DOHH2 (cell line): ENCODE results near the gene CHD9.

Source experiments
- H3F3A ChIP-seq: fragments of 200-600 bp; sonication (generic), shearing (Covaris generic); 2 replicates; pipeline ENCODE4 v1.6.0; 2016; ENCODE audit warnings: antibody characterized with exemption, mild to moderate bottlenecking; ENCODE audit not compliant: control insufficient read depth, insufficient read depth
- H3K27ac ChIP-seq: fragments of 200-600 bp; sonication (generic); 2 replicates; pipeline ENCODE4 v1.5.1; 2014; ENCODE audit warnings: low read depth, mild to moderate bottlenecking, low read length, moderate library complexity
- H3K27me3 ChIP-seq: fragments of 200-600 bp; sonication (generic); 2 replicates; pipeline ENCODE4 v1.6.1; 2014; ENCODE audit warnings: mild to moderate bottlenecking, low read length, mixed read lengths; ENCODE audit not compliant: control insufficient read depth
- H3K36me3 ChIP-seq: fragments of 200-600 bp; sonication (generic); 2 replicates; pipeline ENCODE4 v1.6.1; 2014; ENCODE audit warnings: mild to moderate bottlenecking, low read length, moderate library complexity, mixed read lengths; ENCODE audit not compliant: control insufficient read depth
- H3K4me1 ChIP-seq: fragments of 200-600 bp; sonication (generic); 2 replicates; pipeline ENCODE4 v1.6.1; 2014; ENCODE audit warnings: mild to moderate bottlenecking, low read length, mixed read lengths; ENCODE audit not compliant: control insufficient read depth
- H3K4me2 ChIP-seq: fragments of 200-600 bp; sonication (generic); 2 replicates; pipeline ENCODE4 v1.6.0; 2014; ENCODE audit warnings: mild to moderate bottlenecking, low read length, moderate library complexity
- H3K4me3 ChIP-seq: fragments of 200-600 bp; sonication (generic); 2 replicates; pipeline ENCODE4 v1.5.1; 2014; ENCODE audit warnings: mild to moderate bottlenecking, low read length, mixed read lengths
- H3K79me2 ChIP-seq: fragments of 200-600 bp; sonication (generic); 2 replicates; pipeline ENCODE4 v1.6.1; 2014; ENCODE audit warnings: mild to moderate bottlenecking, low read length, mixed read lengths; ENCODE audit not compliant: control insufficient read depth
- H3K9me2 ChIP-seq: fragments of 200-600 bp; sonication (generic); replicated peaks from 2 replicates; pipeline ENCODE4 v1.6.1; 2014; ENCODE audit warnings: mild to moderate bottlenecking, low read length, mixed read lengths; ENCODE audit not compliant: control insufficient read depth
- H3K9me3 ChIP-seq: fragments of 200-600 bp; sonication (generic); 2 replicates; pipeline ENCODE4 v1.6.1; 2014; ENCODE audit warnings: antibody characterized with exemption, low read length, mixed read lengths; ENCODE audit not compliant: control insufficient read depth, insufficient read depth
- H4K20me1 ChIP-seq: fragments of 200-600 bp; sonication (generic); 2 replicates; pipeline ENCODE4 v1.6.0; 2014; ENCODE audit warnings: low read depth, mild to moderate bottlenecking, antibody characterized with exemption, low read length, moderate library complexity; ENCODE audit not compliant: control insufficient read depth, insufficient read depth
- CTCF ChIP-seq: fragments of 200-600 bp; sonication (generic); IDR thresholded peaks from one replicate; pipeline ENCODE4 v1.5.1; 2014; ENCODE audit warnings: antibody characterized with exemption, mild to moderate bottlenecking, low read depth, low read length; ENCODE audit not compliant: poor library complexity, severe bottlenecking
- EZH2phosphoT487 ChIP-seq: fragments of 200-600 bp; sonication (generic); IDR thresholded peaks from 2 replicates; pipeline ENCODE4 v1.6.1; 2017; ENCODE audit warnings: borderline replicate concordance, mild to moderate bottlenecking, antibody characterized with exemption, low read length, moderate library complexity, mixed read lengths

CHD9 gene

GRCh38 chr16:53115773-53116172 lies 61.0 kb downstream of the CHD9 start:
- H3K36me3 ChIP-seq = no peaks in the 10 kb centered on the region

GRCh38 chr16:53121043-53121620 lies 66.3 kb downstream of the CHD9 start:
- peaks cover 5% of the 10 kb centered on the region for H3K36me3 ChIP-seq
- peaks cover 10% of the 10 kb centered on the region for H3K79me2 ChIP-seq
- H3K4me2 ChIP-seq = no peak overlapping the region
- 0 out of 2 replicates have a peak, but pooled peaks cover 6% of the 10 kb centered on the region for H3F3A ChIP-seq
- H3K9me3 ChIP-seq = peaks cover 5% of the 10 kb centered on the region; the same call in 1 of the 2 replicates
- no peaks in the 10 kb centered on the region for H3K9me2 ChIP-seq
- no peak overlapping the region for H3K4me3 ChIP-seq
- TF ChIP-seq EZH2phosphoT487 (no peak), CTCF (no peak)
- no peaks in the 10 kb centered on the region for H3K27me3 ChIP-seq
- H3K27ac ChIP-seq = no peak overlapping the region
- no peaks in the 10 kb centered on the region for H4K20me1 ChIP-seq
- peaks cover 6% of the 10 kb centered on the region for H3K4me1 ChIP-seq

More at GRCh38 chr16:53115773-53116172, 61.0 kb downstream of the CHD9 start:
- H3K4me3 ChIP-seq = no peak overlapping the region
- no peaks in the 10 kb centered on the region for H3K4me1 ChIP-seq
- 0 out of 2 replicates have a peak, but pooled peaks cover 3% of the 10 kb centered on the region for H4K20me1 ChIP-seq
- TF ChIP-seq CTCF = no peak
- TF ChIP-seq EZH2phosphoT487 = no peak
- 0 out of 2 replicates have a peak, but pooled peaks cover under 1% of the 10 kb centered on the region for H3F3A ChIP-seq
- peaks cover 30% of the 10 kb centered on the region for H3K79me2 ChIP-seq
- H3K9me3 ChIP-seq = no peaks in the 10 kb centered on the region
- no peaks in the 10 kb centered on the region for H3K27me3 ChIP-seq
- no peaks in the 10 kb centered on the region for H3K9me2 ChIP-seq
- no peak overlapping the region for H3K27ac ChIP-seq
- H3K4me2 ChIP-seq = no peak overlapping the region

GRCh38 chr16:53121661-53122060 lies 66.9 kb downstream of the CHD9 start:
- Histone ChIP-seq H3F3A (0 out of 2 replicates have a peak, but pooled peaks cover 6% of the 10 kb centered on the region), H3K9me3 (peaks cover 5% of the 10 kb centered on the region; the same call in 1 of the 2 replicates), H3K4me2 (no peak overlapping the region), H3K27ac (no peak overlapping the region), H3K4me3 (no peak overlapping the region), H3K79me2 (peaks cover 14% of the 10 kb centered on the region), H3K4me1 (peaks cover 6% of the 10 kb centered on the region), H3K27me3 (no peaks in the 10 kb centered on the region), H3K9me2 (no peaks in the 10 kb centered on the region), H4K20me1 (no peaks in the 10 kb centered on the region), H3K36me3 (peaks cover 5% of the 10 kb centered on the region)
- TF ChIP-seq CTCF = no peak
- no peak for TF ChIP-seq EZH2phosphoT487
